Panc1 (cell line): Measurements from ENCODE around the gene CIAO1.

ENCODE experiments used
- POLR2AphosphoS5 ChIP-seq: IDR thresholded peaks from 2 replicates; pipeline ENCODE4 v1.6.1; 2012; ENCODE audit warnings: mild to moderate bottlenecking, low read depth, low read length, moderate library complexity
- SIN3A ChIP-seq: IDR thresholded peaks from 2 replicates; pipeline ENCODE4 v1.6.1; 2012; ENCODE audit warnings: low read depth, mild to moderate bottlenecking, low read length, moderate library complexity, borderline replicate concordance; ENCODE audit not compliant: insufficient read depth
- TF ChIP-seq, protein P1 (sequence below): fragments of 450-650 bp; IDR thresholded peaks from 2 replicates; pipeline ENCODE4 v1.5.1; 2017; ENCODE audit warnings: mild to moderate bottlenecking
- TF ChIP-seq, protein P2 (sequence below), 2 experiments: IDR thresholded peaks; 2 replicates each; pipeline ENCODE4 v1.6.1; 2011 to 2012; ENCODE audit warnings: low read depth in 2 of 2, control low read depth in 1 of 2, low read length in 1 of 2, mild to moderate bottlenecking in 1 of 2, moderate library complexity in 1 of 2; ENCODE audit not compliant: insufficient read depth in 1 of 2

DNA sequence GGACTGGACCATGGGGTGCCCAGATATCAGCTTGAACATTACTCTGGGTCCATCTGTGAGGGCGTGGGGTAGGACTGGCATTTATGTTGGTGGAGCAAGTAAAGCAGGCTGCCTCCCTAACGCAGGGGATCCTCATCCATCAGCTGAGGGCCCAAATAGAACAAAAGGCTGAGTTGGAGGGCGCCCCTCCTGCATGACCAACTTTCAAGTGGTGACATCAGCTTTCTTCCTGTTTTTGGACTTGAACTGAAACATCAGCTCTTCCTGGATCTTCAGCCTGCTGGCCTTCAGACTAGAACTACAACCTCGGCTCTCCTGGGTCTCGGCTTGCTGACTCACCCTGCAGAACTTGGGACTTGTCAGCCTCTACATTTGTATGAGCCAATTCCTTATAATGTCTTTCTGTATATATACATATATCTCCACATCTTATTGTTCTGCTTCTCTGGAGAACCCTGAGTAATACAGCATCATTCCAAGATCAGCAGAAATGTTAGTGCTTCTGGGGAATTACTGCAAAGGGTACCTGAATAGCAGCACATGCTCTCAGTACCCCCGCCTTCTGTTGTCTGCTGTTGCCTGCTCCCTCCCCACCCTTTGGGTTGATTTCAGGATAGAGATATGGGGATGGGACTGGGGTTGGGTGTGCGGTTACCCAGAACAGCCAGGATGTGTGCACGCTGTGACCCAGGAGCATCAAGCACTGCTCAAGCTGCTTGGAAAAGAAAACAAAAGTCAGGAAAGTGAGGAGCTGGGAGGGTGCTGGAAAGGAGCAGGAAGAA lies 20.2 kb upstream of the CIAO1 start:
- TF ChIP-seq, protein P1, sequence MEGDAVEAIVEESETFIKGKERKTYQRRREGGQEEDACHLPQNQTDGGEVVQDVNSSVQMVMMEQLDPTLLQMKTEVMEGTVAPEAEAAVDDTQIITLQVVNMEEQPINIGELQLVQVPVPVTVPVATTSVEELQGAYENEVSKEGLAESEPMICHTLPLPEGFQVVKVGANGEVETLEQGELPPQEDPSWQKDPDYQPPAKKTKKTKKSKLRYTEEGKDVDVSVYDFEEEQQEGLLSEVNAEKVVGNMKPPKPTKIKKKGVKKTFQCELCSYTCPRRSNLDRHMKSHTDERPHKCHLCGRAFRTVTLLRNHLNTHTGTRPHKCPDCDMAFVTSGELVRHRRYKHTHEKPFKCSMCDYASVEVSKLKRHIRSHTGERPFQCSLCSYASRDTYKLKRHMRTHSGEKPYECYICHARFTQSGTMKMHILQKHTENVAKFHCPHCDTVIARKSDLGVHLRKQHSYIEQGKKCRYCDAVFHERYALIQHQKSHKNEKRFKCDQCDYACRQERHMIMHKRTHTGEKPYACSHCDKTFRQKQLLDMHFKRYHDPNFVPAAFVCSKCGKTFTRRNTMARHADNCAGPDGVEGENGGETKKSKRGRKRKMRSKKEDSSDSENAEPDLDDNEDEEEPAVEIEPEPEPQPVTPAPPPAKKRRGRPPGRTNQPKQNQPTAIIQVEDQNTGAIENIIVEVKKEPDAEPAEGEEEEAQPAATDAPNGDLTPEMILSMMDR, result no peak
- TF ChIP-seq, protein P2, sequence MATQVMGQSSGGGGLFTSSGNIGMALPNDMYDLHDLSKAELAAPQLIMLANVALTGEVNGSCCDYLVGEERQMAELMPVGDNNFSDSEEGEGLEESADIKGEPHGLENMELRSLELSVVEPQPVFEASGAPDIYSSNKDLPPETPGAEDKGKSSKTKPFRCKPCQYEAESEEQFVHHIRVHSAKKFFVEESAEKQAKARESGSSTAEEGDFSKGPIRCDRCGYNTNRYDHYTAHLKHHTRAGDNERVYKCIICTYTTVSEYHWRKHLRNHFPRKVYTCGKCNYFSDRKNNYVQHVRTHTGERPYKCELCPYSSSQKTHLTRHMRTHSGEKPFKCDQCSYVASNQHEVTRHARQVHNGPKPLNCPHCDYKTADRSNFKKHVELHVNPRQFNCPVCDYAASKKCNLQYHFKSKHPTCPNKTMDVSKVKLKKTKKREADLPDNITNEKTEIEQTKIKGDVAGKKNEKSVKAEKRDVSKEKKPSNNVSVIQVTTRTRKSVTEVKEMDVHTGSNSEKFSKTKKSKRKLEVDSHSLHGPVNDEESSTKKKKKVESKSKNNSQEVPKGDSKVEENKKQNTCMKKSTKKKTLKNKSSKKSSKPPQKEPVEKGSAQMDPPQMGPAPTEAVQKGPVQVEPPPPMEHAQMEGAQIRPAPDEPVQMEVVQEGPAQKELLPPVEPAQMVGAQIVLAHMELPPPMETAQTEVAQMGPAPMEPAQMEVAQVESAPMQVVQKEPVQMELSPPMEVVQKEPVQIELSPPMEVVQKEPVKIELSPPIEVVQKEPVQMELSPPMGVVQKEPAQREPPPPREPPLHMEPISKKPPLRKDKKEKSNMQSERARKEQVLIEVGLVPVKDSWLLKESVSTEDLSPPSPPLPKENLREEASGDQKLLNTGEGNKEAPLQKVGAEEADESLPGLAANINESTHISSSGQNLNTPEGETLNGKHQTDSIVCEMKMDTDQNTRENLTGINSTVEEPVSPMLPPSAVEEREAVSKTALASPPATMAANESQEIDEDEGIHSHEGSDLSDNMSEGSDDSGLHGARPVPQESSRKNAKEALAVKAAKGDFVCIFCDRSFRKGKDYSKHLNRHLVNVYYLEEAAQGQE (IDR thresholded peaks at IDR 0.05; ENCODE audit: insufficient read depth in 1 of 2, low read depth in 2 of 2, low read length in 1 of 2), result no peak
- TF ChIP-seq POLR2AphosphoS5 (no peak), SIN3A (no peak)
